ENCODE data around the gene GSG1L.

Gene GSG1L

GRCh38 chr16:27852116-27852515 lies 211.4 kb downstream of the GSG1L start:
- DNase-seq (ENCODE audit: low read depth) = no peak
- TF ChIP-seq CTCF (IDR thresholded peaks at IDR 0.05; ENCODE audit: control insufficient read depth, insufficient read depth, low read depth, low read length, missing control alignments) = no peak
- no peak overlapping the region for H3K4me3 ChIP-seq (ENCODE audit: control insufficient read depth, low read depth, low read length)

GRCh38 chr16:27851586-27851985 lies 211.9 kb downstream of the GSG1L start:
- H3K4me3 ChIP-seq (ENCODE audit: control insufficient read depth, low read depth, low read length) = no peak overlapping the region
- no peak for TF ChIP-seq CTCF (IDR thresholded peaks at IDR 0.05; ENCODE audit: control insufficient read depth, insufficient read depth, low read depth, low read length, missing control alignments)
- DNase-seq (ENCODE audit: low read depth) = no peak

- no peak overlapping the region for H3K4me3 ChIP-seq (ENCODE audit: control insufficient read depth, low read depth, low read length)
- DNase-seq (ENCODE audit: low read depth) = no peak
- TF ChIP-seq CTCF (IDR thresholded peaks at IDR 0.05; ENCODE audit: control insufficient read depth, insufficient read depth, low read depth, low read length, missing control alignments) = no peak
These were observed 213.9 kb downstream of the GSG1L start for GRCh38 chr16:27849621-27850020.

- no peak for DNase-seq (ENCODE audit: low read depth)
- TF ChIP-seq CTCF (IDR thresholded peaks at IDR 0.05; ENCODE audit: control insufficient read depth, insufficient read depth, low read depth, low read length, missing control alignments) = no peak
- no peak overlapping the region for H3K4me3 ChIP-seq (ENCODE audit: control insufficient read depth, low read depth, low read length)
These were observed 216.4 kb downstream of the GSG1L start for GRCh38 chr16:27847030-27847550.

GRCh38 chr16:27844826-27845225 lies 218.7 kb downstream of the GSG1L start:
- no peak overlapping the region for H3K4me3 ChIP-seq (ENCODE audit: control insufficient read depth, low read depth, low read length)
- no peak for DNase-seq (ENCODE audit: low read depth)
- TF ChIP-seq CTCF (IDR thresholded peaks at IDR 0.05; ENCODE audit: control insufficient read depth, insufficient read depth, low read depth, low read length, missing control alignments) = no peak

- H3K4me3 ChIP-seq (ENCODE audit: control insufficient read depth, low read depth, low read length) = no peak overlapping the region
- no peak for DNase-seq (ENCODE audit: low read depth)
- TF ChIP-seq CTCF (IDR thresholded peaks at IDR 0.05; ENCODE audit: control insufficient read depth, insufficient read depth, low read depth, low read length, missing control alignments) = no peak
These were observed 219.7 kb downstream of the GSG1L start for GRCh38 chr16:27843800-27844199.

- no peak for TF ChIP-seq CTCF (IDR thresholded peaks at IDR 0.05; ENCODE audit: control insufficient read depth, insufficient read depth, low read depth, low read length, missing control alignments)
- no peak overlapping the region for H3K4me3 ChIP-seq (ENCODE audit: control insufficient read depth, low read depth, low read length)
- DNase-seq (ENCODE audit: low read depth) = no peak
These were observed 221.6 kb downstream of the GSG1L start for GRCh38 chr16:27841911-27842310.
